ENCODE data around the gene NPEPPS.

NPEPPS gene

GRCh38 chr17:47634870-47635269 lies 104.0 kb downstream of the NPEPPS start:
- DNase-seq: no peak

- DNase-seq: no peak
Measured at GRCh38 chr17:47635734-47636133, 104.8 kb downstream of the NPEPPS start.

- DNase-seq: no peak
Measured at GRCh38 chr17:47636273-47637030, 105.5 kb downstream of the NPEPPS start.

- DNase-seq: no peak
Measured at GRCh38 chr17:47638903-47639302, 108.0 kb downstream of the NPEPPS start.

GRCh38 chr17:47640076-47640475 lies 109.2 kb downstream of the NPEPPS start:
- no peak for DNase-seq

GRCh38 chr17:47641202-47641601 lies 110.3 kb downstream of the NPEPPS start:
- no peak for DNase-seq

GRCh38 chr17:47643116-47643515 lies 112.2 kb downstream of the NPEPPS start:
- no peak for DNase-seq

- DNase-seq: no peak
Measured at GRCh38 chr17:47644324-47644723, 113.4 kb downstream of the NPEPPS start.

- peak; percentile 95 for DNase-seq
Measured at GRCh38 chr17:47649153-47649971, 118.5 kb downstream of the NPEPPS start, which contains the start of gene KPNB1. Gene KPNB1, plus strand, starts transcription at chr17:47649919. Its CDS starts 326 bp downstream, at chr17:47650245.

GRCh38 chr17:47649972-47650524 lies 119.1 kb downstream of the NPEPPS start:
- no peak for DNase-seq

- peak; percentile 94 for DNase-seq
Measured at GRCh38 chr17:47650525-47651522, 119.9 kb downstream of the NPEPPS start.

GRCh38 chr17:47651704-47652103 lies 120.8 kb downstream of the NPEPPS start:
- DNase-seq: no peak

- DNase-seq: no peak
Measured at GRCh38 chr17:47652570-47652969, 121.7 kb downstream of the NPEPPS start.

- no peak for DNase-seq
Measured at GRCh38 chr17:47653442-47653841, 122.5 kb downstream of the NPEPPS start.

GRCh38 chr17:47654991-47655390 lies 124.1 kb downstream of the NPEPPS start:
- no peak for DNase-seq

- DNase-seq: no peak
Measured at GRCh38 chr17:47660064-47660492, 129.2 kb downstream of the NPEPPS start.

GRCh38 chr17:47663912-47664623 lies 133.2 kb downstream of the NPEPPS start:
- peak; percentile 47 for DNase-seq

GRCh38 chr17:47664624-47664941 lies 133.7 kb downstream of the NPEPPS start:
- no peak for DNase-seq

GRCh38 chr17:47665655-47666054 lies 134.7 kb downstream of the NPEPPS start:
- no peak for DNase-seq

GRCh38 chr17:47669081-47669480 lies 138.2 kb downstream of the NPEPPS start:
- DNase-seq: no peak

GRCh38 chr17:47670064-47670463 lies 139.2 kb downstream of the NPEPPS start:
- DNase-seq: no peak
